Stimulated activated CD8-positive, alpha-beta memory T cell treated with anti-CD3 and anti-CD28 coated beads, Interleukin-2, amount 100 ng/mL, for 1 hour (primary cell): ENCODE results near the gene CDK8.
"Not testable (repeated sequence)": the region's sequence is repeated elsewhere in the genome, so short reads cannot be mapped to it uniquely, and the experiment has no call there.

ENCODE experiments used
- DNase-seq, 2 donors: peaks; one replicate each; pipeline ENCODE4 v3.0.0-alpha.2; 2020; ENCODE audit warnings: low read depth in 2 of 2

Gene CDK8

DNA sequence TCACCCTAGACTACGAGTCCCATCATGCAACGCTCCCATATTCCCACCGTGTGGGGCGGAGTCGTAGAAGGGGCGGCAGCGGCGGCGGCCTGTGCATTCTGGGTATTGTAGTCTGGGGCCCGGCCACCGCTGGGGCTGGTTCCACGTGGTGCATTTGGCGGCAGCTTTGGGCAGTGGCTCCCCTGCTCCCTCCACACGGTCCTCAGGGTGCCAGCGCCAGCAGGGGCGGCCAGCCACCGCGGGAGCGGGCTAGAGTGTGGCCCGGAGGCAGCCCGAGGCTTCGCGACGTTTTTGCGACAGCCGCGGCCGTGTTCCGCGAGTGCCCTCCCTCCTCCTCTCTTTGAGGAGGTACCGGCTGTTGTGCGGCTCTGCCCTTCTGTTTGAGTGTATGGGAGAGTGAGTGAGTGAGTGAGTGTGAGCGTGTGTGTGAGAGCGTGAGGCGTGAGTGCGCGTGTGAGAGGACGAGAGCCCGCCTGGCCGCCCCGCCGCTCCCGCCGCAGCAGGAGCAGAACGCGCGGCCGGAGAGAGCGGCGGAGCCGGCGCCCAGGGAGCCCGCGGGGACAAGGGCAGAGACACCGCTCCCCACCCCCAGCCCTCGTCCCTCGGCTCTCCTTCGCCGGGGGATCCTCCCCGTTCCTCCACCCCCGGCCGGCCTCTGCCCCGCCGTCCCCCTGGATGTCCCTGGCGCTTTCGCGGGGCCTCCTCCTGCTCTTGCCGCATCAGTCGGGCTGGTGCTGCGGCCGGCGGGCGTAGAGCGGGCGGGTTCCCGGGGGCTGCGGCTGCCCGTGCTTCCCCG, at the start of gene CDK8:
Gene CDK8, plus strand, starts transcription at position 343 of the 796 bp plus-strand sequence. CDS start 513 bp downstream, outside the sequence.
- DNase-seq = peak; percentile 66 to 77

DNA sequence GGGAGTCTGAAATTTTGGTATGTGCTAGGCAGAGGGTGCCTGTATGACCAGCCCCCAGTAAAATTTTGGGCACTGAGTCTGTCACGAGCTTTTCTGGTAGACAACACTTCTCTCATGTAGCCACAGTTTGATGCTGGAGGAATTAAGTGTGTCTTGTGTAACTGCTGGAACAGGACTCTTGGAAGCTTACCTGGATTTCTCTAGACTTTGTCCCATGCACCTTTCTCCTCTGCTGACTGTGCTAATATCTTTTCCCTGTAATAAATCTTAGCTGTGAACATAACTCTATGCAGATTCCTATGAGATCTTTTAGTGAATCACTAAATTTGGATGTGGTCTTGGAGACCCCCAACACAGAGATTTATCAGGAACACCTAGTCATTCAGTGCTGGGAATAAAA, 45.6 kb upstream of the CDK8 start:
- no peak for DNase-seq

DNA sequence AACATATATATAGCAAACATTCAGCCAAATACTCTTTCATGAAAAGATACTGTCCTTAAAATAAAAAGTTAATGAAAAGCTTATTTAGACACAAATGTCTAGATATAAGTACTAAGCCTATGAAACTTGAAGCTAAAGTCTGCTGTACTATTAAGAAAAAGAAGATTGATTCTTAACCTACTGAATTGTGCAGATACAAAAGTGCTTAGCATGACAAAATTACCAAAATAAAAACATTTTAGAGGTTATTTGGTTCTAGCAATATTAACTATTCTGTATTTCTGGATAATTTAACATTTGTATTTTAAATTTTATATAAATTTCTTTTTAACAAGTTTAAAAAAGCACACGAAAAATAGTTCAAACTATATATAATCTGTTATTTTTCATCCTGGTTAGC, 40.6 kb upstream of the CDK8 start:
- no peak for DNase-seq

DNA sequence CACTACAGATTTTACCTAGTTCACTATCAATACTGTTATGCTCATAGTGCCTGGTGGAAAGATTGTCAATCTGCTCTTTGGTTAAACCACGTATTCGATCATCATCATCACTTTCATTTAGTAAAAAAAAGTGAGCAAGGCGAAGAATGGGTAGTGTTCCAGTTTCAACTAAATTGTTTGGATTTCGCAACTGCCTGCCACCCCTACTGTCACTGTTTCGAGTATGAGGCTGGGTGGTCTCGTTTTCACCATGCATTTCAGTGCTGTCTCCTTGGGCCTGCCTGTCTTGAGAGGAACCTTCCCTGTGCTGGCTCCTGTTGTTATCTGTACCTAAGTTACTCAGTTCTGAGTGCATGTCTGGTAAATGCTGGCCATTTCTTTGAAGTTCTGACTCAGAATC, 39.9 kb upstream of the CDK8 start:
- no peak for DNase-seq

DNA sequence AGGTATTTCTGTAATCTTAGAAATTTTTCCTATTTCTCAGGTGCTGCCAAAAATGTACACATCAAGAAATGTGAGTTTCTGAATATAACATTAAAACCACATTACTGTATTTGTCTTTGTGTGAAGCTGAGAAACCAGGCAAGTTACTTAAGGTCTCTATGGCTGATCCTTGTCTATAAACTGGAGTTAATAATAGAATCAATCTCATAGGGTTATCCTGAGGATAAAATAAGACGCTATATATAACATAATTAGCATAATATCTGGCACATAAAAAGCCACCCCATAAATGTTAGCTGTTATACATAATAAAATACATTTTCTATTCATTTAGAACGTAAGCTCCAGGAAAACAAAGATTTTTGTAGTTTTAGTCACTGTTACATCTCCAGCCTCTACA, 37.9 kb upstream of the CDK8 start:
- no peak for DNase-seq

DNA sequence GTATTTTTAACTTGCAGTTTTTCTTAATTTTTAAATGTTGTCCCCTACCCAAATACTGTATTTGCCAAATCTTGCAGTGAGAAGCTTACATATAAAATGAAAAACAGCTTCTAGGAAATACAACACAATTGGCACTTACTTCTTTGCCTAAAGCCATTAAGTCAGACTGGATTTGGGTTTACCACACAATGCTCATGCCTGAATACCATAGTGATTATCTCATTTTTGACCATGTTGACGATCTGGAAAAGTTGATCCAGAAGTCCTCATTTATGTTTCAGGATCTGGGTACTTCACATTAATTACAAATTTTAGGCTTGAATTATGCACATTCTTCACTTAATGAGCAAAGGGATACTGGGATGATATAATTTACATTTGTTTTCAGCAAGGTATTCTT, 34.2 kb upstream of the CDK8 start:
- no peak for DNase-seq

DNA sequence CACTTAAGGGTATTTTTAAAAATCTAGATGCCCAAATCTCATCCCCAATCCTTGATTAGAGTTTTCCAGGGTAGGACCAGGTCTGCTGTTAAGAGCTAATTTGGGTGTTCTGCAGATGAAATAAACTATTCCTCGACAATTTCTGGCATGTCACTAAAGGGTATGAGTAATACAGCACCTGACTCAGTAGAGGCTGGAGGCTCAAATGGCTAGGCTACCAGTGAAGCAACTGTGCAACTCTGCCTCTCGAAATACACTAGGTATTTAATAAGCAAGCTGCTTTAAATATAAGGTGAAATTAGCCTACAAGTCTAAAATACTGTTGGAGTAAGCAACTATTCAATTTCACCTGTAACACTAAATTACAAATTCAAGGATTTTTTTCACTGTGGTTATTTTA, 33.4 kb upstream of the CDK8 start:
- no peak for DNase-seq

DNA sequence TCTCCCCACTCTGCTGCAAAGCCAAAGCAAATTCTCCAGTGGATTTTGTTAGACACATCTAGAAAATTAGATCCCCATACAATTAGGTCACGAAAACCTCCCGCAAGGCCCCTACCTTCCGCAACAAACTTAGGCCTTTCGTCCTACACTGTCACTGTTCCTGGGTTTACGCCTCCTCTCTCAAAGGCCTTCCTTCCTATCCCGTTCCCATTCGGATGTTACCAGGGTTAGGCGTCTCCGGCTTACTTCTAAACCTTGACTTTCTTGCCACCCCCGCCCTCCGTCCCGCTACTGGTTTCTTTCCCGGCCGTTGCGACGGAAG, 32.6 kb upstream of the CDK8 start:
- DNase-seq = peak in 1 of 2 donors; percentile 2

DNA sequence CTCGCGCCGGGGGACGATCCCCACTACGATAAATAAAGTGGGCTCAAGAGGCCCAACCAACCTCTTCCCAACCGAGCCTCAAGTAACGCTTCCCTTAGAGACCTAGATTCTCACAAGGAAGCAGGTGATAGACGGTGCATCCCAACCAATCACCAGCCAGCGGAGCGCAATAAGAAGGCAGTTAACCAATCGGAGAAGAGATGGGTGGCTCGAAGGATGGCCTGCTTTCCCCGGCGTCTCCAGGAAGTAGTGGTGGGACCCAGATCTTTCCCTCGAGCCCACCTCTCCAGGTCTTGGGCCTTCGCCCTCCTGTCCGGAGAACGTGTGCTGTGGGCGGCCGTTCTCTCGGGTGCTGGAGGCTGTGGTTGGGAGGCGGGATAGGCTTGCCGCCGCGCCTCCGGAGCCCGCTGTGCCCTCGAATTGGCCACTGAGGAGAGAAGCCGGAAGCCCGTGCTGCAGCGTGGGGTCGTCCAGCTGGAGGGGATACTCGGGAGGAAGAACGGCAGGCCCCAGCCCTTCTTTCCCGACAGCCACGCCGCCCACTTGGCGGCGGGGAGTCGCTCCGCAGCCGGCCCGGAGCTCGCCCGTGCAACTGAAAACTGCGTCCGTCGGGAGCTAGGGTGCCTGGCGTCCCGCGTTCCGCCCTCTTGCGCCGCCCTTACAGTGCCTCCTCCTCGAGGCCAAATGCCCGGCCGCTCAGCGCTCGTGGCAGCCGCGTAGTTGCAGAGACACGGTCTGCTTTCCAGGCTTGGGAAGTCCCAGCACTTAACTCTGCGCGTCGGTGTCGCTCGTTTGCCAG, 32.0 kb upstream of the CDK8 start, which contains the start of gene RNF6:
Gene RNF6, minus strand, starts transcription at position 594 of the 799 bp plus-strand sequence. CDS start 2,665 bp downstream, outside the sequence.
- DNase-seq = peak; percentile 63 to 71

DNA sequence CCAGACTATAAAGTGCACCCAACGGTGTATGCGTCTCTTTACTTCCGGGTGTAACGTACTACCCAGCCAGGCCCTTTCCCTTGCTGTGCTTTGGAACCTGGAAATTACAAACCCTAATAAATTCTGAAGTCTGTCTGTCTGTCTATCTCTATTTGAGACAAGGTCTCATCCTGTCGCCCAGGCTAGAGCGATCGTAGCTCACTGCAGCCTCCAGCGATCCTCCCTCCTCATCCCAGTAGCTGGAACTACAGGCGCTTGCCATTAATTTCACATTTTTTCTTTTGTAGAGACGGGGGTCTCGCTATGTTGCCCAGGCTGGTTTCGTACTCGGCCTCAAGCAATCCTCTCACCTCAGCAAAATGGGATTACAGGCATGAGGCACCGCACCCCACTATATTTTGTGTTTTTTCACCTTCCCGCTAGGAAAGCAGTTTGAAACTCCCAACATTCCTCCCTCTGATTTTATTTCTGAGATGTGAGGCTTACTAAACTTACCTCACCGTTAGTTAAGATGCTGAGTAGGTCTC, 31.3 kb upstream of the CDK8 start:
- no peak for DNase-seq

DNA sequence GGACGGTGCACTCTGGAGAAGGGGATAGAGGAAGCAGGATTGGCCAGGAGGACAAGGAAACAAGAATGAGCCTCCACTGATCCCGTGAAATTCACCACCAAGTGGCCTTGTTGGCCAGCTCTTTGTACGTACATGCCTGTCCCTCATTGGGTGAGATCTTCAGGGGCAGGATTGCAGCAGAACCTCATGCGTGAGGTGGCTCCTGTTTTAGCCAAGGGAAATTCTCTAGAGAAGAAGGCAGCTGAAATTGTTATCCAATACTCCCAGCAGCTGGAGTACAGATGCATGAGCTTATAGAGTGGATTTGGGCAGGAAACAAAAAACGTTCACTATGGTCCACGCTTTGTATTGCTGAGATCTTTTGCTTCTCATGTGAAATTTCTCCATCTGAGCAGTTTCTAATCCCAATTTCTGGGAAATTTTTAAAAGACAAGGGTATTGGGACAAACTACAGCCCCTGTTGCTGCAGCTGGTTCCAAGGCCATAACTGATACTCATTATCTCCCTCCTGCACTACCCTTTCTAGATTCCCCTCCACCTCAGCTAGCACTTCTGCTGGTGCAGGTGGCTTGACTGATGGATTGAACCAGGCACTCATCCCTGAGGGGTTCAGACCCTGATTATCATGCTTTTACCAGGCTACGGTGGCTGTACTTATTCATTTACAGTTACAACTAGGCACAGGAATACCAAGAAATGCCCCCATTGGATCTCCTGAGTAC, 27.9 kb upstream of the CDK8 start:
- no peak for DNase-seq

DNA sequence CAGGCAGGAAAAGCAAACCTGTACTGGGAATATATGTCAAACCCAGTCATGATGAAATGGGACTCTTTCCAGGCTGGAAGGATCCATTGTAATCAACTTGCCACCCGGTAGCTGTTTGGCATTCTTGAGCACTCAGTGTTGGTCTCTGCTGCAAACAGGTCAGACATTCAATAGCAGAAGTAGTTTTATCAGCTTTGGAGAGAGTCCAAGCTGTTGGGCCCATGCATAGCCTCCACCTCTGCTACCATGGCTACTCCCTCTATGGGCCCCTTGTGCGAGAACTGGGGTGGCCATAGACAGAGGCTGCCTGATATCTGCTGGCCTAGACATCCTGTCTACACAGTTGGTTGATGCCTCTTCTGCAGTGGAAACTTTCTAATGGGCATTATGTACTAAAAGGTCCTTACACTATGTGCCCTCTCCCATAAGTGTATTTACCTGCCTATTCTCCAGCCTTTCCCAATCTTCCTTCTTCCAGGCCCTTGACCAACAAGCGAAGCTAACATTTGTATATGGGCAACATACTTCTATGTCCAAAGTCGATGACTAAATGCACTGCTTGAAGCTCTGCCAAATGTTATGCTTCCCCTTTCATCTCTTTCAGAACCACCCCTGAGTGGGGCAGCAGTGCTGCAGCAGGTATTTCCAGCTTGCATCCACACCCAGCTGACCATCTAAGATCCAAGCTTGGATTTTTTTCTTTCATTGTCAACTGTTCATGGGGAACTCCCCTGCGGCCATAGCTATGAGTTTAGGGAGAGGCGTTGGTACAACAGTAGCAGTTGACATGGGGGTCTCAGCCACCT, 26.6 kb upstream of the CDK8 start:
- DNase-seq = no peak

DNA sequence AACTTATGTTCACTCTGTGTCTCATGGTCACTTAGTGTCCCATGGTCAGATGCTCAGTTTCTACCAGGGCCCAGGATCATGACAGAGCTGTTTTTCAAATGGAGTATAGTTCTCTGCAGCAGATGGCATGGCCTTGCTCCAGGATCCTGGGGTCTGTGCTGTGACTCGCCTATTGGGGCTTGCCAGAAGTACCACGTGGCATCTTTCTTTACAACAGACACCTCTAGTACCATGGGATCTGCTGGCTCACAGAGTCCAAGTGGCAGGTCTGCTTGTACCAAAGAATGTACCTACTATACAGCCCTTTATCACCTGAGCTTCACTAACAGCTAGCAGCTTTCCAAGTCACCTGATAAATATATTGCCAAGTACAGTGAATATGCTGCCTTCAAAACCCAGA, 25.8 kb upstream of the CDK8 start:
- no peak for DNase-seq

DNA sequence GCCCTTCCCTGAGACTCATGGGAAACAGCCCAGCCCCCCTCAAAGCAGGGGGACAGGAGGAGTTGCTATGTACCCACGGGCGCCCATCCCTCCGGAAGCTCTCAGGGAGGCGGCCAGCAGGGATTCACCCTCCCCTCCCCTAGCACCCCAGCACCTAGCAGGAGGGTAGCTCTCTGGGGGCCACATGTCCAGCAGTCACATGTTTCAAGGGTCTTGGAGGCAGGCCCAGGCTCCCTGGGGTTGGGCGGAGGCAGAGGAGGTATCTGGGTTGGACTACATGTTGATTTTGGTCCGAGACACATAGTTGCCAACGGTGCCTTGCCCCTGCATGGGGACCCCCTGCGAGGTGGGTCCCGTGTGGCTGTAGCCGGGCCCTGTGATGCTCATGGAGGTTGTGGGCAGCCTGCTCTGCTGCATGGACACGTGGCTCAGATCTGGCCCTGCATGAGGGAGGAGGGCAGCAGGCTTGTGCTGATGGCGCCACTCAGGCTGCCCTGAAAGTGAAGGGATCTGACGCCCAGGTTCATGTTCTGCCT, 24.8 kb upstream of the CDK8 start:
- DNase-seq = no peak

DNA sequence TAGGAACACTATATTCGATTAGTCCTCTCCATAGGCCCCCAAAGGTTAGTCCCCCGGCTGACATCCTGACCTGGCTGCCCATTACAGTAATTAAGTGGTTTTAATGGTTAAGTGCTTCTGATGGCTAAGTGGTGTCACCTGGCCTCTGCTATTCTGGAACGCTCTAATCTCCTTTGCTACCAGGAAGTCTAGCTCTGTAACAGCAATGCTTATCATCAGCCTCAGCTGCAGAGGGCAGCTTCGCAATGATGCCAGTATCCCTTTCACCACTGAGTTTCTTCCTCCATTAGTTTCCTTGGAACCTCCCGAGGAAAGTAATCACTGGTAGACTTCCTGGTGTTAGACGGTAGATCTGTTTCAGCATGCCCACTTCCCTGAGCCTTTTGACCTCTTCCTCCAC, 23.2 kb upstream of the CDK8 start:
- DNase-seq = no peak

DNA sequence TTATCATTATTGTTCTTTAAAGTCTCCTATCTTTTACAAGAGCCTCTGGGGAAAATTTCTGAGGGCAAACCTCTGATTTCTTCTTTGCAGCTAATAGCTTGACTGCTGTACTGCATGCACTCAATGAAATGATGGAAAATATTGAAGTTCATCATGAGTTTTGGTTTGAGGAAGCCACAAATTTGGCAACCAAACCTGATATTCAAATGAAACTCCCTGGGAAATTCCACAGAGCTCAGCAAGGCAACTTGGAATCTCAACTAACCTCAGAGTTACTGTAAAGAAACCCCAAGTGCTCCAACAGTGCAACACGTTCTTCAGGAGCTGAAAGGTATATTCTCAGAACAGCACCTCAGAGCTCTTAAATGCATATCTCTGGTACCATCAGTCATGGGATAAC, 17.6 kb upstream of the CDK8 start:
- DNase-seq = no peak

DNA sequence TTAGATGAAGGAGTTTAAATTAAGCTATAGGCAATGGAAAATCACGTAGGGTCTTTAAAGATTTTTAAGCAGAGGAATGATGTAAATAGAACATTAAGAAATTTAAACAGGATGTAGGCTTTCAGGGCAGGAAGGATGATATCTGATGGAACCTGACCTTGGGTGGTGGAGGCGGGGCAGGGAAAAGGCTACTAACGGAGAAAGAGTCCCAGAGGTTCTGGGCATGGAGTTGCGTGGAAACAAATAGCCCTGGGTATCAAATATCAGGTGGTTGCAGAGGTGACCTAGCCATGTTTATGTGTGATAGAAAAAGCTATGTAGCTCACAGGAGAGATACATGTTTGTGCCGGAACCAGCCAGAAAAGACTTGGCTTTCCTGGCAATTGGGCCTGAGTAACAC, 7.8 kb upstream of the CDK8 start:
- no peak for DNase-seq

DNA sequence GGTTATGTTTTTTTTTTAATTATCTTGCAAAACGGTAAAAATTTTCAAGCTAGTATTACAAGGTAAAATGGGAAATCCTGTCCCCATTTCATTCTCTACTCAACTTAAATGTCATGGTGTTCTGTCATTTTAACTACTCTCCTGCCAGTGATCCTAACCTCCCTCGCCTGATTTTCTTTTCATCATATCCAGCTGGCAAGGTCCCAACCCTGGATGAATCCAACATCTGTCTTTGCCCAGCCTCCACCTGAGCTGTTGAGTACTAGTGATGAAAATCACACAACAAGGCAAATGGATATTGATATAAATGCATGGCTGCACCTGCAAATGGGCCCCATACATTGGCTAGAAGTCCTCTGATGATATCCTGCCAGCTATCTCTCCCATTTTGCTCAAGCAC, 6.9 kb upstream of the CDK8 start:
- no peak for DNase-seq

DNA sequence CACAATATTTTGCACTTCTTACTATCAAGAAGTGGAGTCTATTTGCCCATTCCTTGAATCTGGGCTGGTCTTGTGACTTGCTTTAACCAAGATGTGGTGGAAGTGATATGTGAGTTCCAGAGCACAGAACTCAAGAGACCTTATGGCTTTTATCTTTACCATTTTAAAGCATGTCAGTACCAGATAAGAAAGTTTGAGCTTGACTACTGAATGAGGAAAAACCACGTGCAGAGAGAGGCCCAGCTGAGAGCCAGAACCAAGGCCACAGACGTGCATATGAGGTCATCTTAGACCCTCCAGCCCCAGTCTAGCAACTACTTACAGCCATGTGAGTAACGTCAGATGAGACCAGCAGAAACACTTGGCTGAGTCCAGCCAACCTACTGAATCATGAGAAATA, 6.3 kb upstream of the CDK8 start:
- no peak for DNase-seq

DNA sequence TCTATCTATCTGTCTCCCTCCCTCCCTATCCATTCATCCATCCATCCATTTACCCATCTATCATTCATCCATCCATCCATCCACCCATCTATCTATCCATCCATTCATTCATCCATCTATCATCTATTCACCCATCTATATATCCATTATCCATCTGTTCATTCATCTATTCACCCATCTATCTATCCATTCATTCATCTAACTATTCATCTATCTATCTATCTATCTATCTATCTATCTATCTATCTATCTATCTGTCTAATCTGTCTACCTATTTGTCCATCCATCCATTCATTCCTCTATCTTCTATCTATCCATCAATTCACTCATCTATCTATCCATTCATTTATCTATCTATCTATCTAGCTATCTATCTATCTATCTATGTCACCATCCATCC, 4.4 kb upstream of the CDK8 start:
- no peak for DNase-seq

DNA sequence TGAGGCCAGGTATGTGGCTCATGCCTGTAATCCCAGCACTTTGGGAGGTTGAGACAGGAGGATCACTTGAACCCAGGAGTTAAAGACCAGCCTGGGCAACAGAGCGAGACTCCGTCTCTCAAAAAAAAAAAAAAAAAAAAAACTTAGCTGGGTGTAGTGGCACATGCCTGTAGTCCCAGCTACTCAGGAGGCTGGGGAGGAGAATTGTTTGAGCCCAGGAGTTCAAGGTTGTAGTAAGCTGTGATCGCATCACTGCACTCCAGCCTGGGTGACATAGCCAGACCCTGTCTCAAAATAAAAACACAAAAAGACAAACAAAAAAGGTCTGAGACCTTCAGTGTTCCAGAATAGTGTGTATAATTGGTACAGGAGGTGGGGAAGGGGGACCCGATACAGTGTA, 1.9 kb upstream of the CDK8 start:
- DNase-seq = not testable (repeated sequence)
